HCT116 (cell line): Measurements from ENCODE around the gene FAM83F.

ENCODE experiments used
- EZH2phosphoT487 ChIP-seq: fragments of 200-600 bp; IDR thresholded peaks from 2 replicates; pipeline ENCODE4 v1.6.1; 2018; ENCODE audit warnings: antibody characterized with exemption, borderline replicate concordance
- TF ChIP-seq, protein P1 (sequence below), 3 experiments: fragments of 200-600 bp in 1 of 3; sonication (generic) in 1 of 3; IDR thresholded peaks in 2 of 3; conservative IDR thresholded peaks in 1 of 3; 2 replicates each; pipeline ENCODE4 v1.5.1; 2012 to 2017; ENCODE audit warnings: low read depth in 2 of 3, low read length in 2 of 3, antibody characterized with exemption in 1 of 3, borderline replicate concordance in 1 of 3, control low read depth in 1 of 3, mild to moderate bottlenecking in 1 of 3, mixed read lengths in 1 of 3, mixed run types in 1 of 3, moderate library complexity in 1 of 3; ENCODE audit not compliant: insufficient read depth in 1 of 3

DNA sequence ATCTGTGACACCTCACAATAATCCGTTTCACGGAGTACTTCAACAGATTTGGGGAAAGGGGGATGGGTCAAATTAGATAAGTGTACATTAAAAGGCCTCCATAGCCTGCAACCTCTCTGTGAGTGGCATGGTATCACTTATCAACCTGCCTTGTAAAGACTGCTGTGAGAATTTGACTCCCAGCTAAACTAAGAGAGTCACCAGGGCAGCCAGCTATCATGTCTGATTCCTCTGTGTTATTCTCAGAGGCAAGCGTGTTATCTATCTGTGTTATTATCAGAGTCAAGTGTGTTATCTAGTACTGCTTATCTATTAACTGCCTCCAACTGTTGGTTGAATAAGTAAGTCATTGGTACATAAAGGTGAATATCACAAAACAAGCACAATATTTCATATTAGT lies 4.1 kb upstream of the FAM83F start:
- no peak for TF ChIP-seq EZH2phosphoT487
- TF ChIP-seq, protein P1, sequence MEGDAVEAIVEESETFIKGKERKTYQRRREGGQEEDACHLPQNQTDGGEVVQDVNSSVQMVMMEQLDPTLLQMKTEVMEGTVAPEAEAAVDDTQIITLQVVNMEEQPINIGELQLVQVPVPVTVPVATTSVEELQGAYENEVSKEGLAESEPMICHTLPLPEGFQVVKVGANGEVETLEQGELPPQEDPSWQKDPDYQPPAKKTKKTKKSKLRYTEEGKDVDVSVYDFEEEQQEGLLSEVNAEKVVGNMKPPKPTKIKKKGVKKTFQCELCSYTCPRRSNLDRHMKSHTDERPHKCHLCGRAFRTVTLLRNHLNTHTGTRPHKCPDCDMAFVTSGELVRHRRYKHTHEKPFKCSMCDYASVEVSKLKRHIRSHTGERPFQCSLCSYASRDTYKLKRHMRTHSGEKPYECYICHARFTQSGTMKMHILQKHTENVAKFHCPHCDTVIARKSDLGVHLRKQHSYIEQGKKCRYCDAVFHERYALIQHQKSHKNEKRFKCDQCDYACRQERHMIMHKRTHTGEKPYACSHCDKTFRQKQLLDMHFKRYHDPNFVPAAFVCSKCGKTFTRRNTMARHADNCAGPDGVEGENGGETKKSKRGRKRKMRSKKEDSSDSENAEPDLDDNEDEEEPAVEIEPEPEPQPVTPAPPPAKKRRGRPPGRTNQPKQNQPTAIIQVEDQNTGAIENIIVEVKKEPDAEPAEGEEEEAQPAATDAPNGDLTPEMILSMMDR (IDR thresholded peaks at IDR 0.05 in 2 of 3, conservative IDR thresholded peaks at IDR 0.05 in 1 of 3; ENCODE audit: borderline replicate concordance in 1 of 3, insufficient read depth in 1 of 3, low read depth in 2 of 3, low read length in 2 of 3) = no peak
